ENCODE data around the gene INAFM2. TPM values are rescaled to one million over a fixed set of nuclear protein-coding genes. Genes with fewer than 3 reads are reported as not detected.

INAFM2 gene
- total and polyA plus RNA-seq, 4 experiments from 2014 or later = 0.08 to 7.5 (median 5.0) TPM

- Mint-ChIP-seq H3K4me1 (peaks cover 3 to 15% (median 7%) of the 10 kb centered on the region in 4 donors), H3K27me3 (peaks cover 0 to 4% of the 10 kb centered on the region in 2 donors), H3K9me3 (peaks cover 0 to 2% (median 0%) of the 10 kb centered on the region in 8 donors), H3K36me3 (no peaks in the 10 kb centered on the region), H3K4me3 (peak overlapping the region; percentile 27 to 87 (median 64)), H3K27ac (no peak overlapping the region)
- no peaks in the 10 kb centered on the region for H3K27me3 ChIP-seq (ENCODE audit: insufficient read depth, low read length)
- no peak overlapping the region for H3K4me3 ChIP-seq (ENCODE audit: low read length in 2 of 2)
- H3K4me1 ChIP-seq (ENCODE audit: insufficient read depth, low read length) = peaks cover 13% of the 10 kb centered on the region
- DNase-seq = no peak
- H3K27ac ChIP-seq (ENCODE audit: low read depth, low read length) = no peak overlapping the region
- CTCF ChIA-PET (ENCODE audit: partially characterized antibody) = interaction anchor here (1.0 to 3.9 kb wide), 7 partner anchors 11 to 64 kb away, joined by 3 to 16 read pairs (median 6); partner anchors contain the start of genes CCDC9B and PLCB2
- H3K9me3 ChIP-seq (ENCODE audit: control insufficient read depth in 1 of 2, low read length in 2 of 2) = no peaks in the 10 kb centered on the region
- intact Hi-C loops (cut with micrococcal nuclease) = no loop called here
- no peaks in the 10 kb centered on the region for H3K36me3 ChIP-seq (ENCODE audit: insufficient read depth, low read length)
- POLR2A ChIA-PET (ENCODE audit: partially characterized antibody) = interaction anchor here (0.9 to 1.5 kb wide), 7 partner anchors 9 to 83 kb away, joined by 3 to 5 read pairs (median 4); partner anchors contain the start of genes BAHD1, INAFM2 and IVD
These were observed 33.8 kb downstream of the INAFM2 start for GRCh38 chr15:40357246-40357645.

- Mint-ChIP-seq H3K27ac (peak within 1 kb of the TSS in 2 of 7 donors; percentile 68 to 82), H3K9me3 (peaks cover 0 to 2% (median 0%) of the 10 kb centered on the region in 8 donors), H3K27me3 (peaks cover 0 to 4% of the 10 kb centered on the region in 2 donors), H3K4me3 (peak within 1 kb of the TSS; percentile 80 to 87 (median 83)), H3K36me3 (peaks cover 0 to 4% of the 10 kb centered on the region in 2 donors), H3K4me1 (peaks cover 5 to 21% (median 7%) of the 10 kb centered on the region in 4 donors)
- peak; percentile 85 to 96 (median 90) for DNase-seq
- Histone ChIP-seq H3K27me3 (ENCODE audit: insufficient read depth, low read length) (no peaks in the 10 kb centered on the region), H3K27ac (ENCODE audit: low read depth, low read length) (no peak within 1 kb of the TSS), H3K9me3 (ENCODE audit: control insufficient read depth in 1 of 2, low read length in 2 of 2) (no peaks in the 10 kb centered on the region), H3K4me3 (ENCODE audit: low read length in 2 of 2) (peak within 1 kb of the TSS; percentile 29 to 58), H3K36me3 (ENCODE audit: insufficient read depth, low read length) (no peaks in the 10 kb centered on the region), H3K4me1 (ENCODE audit: insufficient read depth, low read length) (peaks cover 13% of the 10 kb centered on the region)
- ChIA-PET CTCF (ENCODE audit: partially characterized antibody) (interaction anchor here (1.0 to 3.9 kb wide), 5 partner anchors 10 to 64 kb away, joined by 3 to 16 read pairs (median 6); partner anchors contain the start of gene CCDC9B), POLR2A (ENCODE audit: partially characterized antibody) (interaction anchor here (0.9 to 1.5 kb wide), 7 partner anchors 9 to 83 kb away, joined by 3 to 5 read pairs (median 4); partner anchors contain the start of genes BAHD1, INAFM2 and IVD)
- intact Hi-C loops (cut with micrococcal nuclease) = loop anchor here (1.0 kb wide), 2 partner anchors 10 to 24 kb away; partner anchors contain the start of gene KNSTRN
These were observed 34.4 kb downstream of the INAFM2 start, which contains the start of gene DISP2 for GRCh38 chr15:40357723-40358470. Gene DISP2, plus strand, starts transcription at chr15:40358219. Its CDS starts 103 bp downstream, at chr15:40358322.

DNA sequence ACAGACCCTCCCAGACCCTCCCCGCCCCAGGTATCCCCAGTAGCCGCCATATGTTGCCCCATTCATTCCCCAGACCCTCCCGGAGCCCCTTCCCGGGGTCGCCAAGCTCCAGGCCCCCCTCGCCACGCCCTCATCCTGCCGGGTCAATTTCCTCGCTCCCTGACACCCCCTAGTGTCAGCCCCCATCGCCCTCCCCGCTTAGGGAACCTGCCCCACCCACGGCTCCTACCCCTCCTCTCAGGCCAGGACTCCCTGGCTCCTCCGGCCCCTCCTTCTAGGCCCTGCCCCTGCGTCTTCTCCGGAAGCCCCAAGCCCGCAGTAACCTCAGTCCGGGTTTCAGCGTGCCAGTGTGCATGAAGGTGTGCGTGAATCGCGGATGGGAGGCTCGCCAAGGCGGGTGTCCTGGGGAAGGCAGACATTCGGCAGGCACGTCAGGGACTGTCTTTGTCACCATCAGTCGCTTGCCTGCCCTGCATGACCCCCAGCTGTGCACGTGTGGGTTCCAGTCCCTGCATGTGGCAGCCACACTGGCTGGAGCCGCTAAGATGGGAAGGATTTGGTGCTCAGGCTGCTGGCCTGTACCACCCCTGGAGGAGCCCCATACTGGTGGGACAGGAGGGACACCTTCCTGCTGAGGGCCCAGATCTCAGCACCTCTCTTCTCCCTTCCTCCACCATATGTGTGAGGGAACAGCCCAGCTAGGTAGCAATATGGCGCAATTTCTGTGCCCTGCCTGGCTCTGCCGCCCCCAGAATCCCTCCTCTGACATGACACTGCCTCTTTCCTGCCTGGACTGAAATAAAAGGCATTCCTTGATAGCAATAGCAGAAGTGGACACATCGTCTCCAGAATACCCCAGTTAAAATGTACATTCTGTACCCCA is 35.2 kb downstream of the INAFM2 start:
- H3K4me3 ChIP-seq (ENCODE audit: low read length in 2 of 2) = peak overlapping the region; percentile 29 to 54
- H3K27ac ChIP-seq (ENCODE audit: low read depth, low read length) = no peak overlapping the region
- CTCF ChIA-PET (ENCODE audit: partially characterized antibody) = interaction anchor here (1.0 to 3.7 kb wide), 2 partner anchors 9 to 14 kb away, joined by 3 to 16 read pairs; no protein-coding TSS in a partner anchor
- Mint-ChIP-seq H3K36me3 (peaks cover 0 to 4% of the 10 kb centered on the region in 2 donors), H3K4me1 (peaks cover 5 to 21% (median 7%) of the 10 kb centered on the region in 4 donors), H3K9me3 (no peaks in the 10 kb centered on the region), H3K4me3 (peak overlapping the region; percentile 61 to 83 (median 74)), H3K27ac (peak overlapping the region in 2 of 7 donors; percentile 68 to 82), H3K27me3 (peaks cover 0 to 4% of the 10 kb centered on the region in 2 donors)
- intact Hi-C loops (cut with micrococcal nuclease) = loop anchor here (1.0 kb wide), 2 partner anchors 10 to 24 kb away; partner anchors contain the start of gene KNSTRN
- H3K4me1 ChIP-seq (ENCODE audit: insufficient read depth, low read length) = peaks cover 13% of the 10 kb centered on the region
- POLR2A ChIA-PET (ENCODE audit: partially characterized antibody) = interaction anchor here (1.0 to 1.5 kb wide), 2 partner anchors 35 to 40 kb away, joined by 3 read pairs; partner anchors contain the start of gene INAFM2
- peak in 1 of 5 donors; percentile 17 for DNase-seq
- no peaks in the 10 kb centered on the region for H3K9me3 ChIP-seq (ENCODE audit: control insufficient read depth in 1 of 2, low read length in 2 of 2)
- H3K36me3 ChIP-seq (ENCODE audit: insufficient read depth, low read length) = no peaks in the 10 kb centered on the region
- no peaks in the 10 kb centered on the region for H3K27me3 ChIP-seq (ENCODE audit: insufficient read depth, low read length)

DNA sequence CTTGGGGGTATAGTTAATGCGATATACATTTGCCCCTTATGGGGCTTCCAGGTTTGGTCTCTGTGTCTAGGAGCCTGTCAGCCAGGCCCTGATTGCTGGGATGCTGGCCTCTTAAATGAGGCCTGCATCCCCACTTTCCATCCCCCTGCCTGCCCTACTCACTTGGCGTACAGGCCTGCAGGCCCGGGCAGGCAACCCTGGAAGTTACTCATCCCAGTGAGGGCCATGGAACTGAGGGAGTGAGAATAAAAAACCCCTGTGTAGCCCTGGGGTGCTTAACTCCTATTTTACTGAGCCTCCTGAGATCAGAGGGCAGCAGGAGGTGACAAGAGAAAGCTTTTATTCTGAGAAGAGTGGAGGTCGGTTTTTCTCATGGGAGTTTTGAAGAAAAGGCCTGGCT is 36.5 kb downstream of the INAFM2 start:
- intact Hi-C loops (cut with micrococcal nuclease) = no loop called here
- no peak for DNase-seq
- Mint-ChIP-seq H3K27me3 (peaks cover 0 to 4% of the 10 kb centered on the region in 2 donors), H3K4me3 (no peak overlapping the region), H3K27ac (no peak overlapping the region), H3K4me1 (peaks cover 5 to 21% (median 7%) of the 10 kb centered on the region in 4 donors), H3K9me3 (no peaks in the 10 kb centered on the region), H3K36me3 (peaks cover 0 to 4% of the 10 kb centered on the region in 2 donors)
- Histone ChIP-seq H3K4me3 (ENCODE audit: low read length in 2 of 2) (no peak overlapping the region), H3K27ac (ENCODE audit: low read depth, low read length) (no peak overlapping the region), H3K36me3 (ENCODE audit: insufficient read depth, low read length) (no peaks in the 10 kb centered on the region), H3K27me3 (ENCODE audit: insufficient read depth, low read length) (no peaks in the 10 kb centered on the region), H3K9me3 (ENCODE audit: control insufficient read depth in 1 of 2, low read length in 2 of 2) (no peaks in the 10 kb centered on the region), H3K4me1 (ENCODE audit: insufficient read depth, low read length) (peaks cover 13% of the 10 kb centered on the region)
- ChIA-PET CTCF (ENCODE audit: partially characterized antibody) (interaction anchor here (1.6 kb wide), 2 partner anchors 15 to 20 kb away, joined by 3 to 4 read pairs; no protein-coding TSS in a partner anchor), POLR2A (ENCODE audit: partially characterized antibody) (no interaction called here)

GRCh38 chr15:40361640-40362039 is 38.1 kb downstream of the INAFM2 start:
- H3K9me3 ChIP-seq (ENCODE audit: control insufficient read depth in 1 of 2, low read length in 2 of 2) = no peaks in the 10 kb centered on the region
- POLR2A ChIA-PET (ENCODE audit: partially characterized antibody) = no interaction called here
- peaks cover 0 to 2% of the 10 kb centered on the region in 2 donors for H3K27me3 Mint-ChIP-seq
- H3K36me3 Mint-ChIP-seq = peaks cover 0 to 4% of the 10 kb centered on the region in 2 donors
- H3K36me3 ChIP-seq (ENCODE audit: insufficient read depth, low read length) = no peaks in the 10 kb centered on the region
- no peak for DNase-seq
- H3K4me1 ChIP-seq (ENCODE audit: insufficient read depth, low read length) = peaks cover 22% of the 10 kb centered on the region
- H3K27ac Mint-ChIP-seq = no peak overlapping the region
- H3K4me3 ChIP-seq (ENCODE audit: low read length in 2 of 2) = no peak overlapping the region
- H3K27ac ChIP-seq (ENCODE audit: low read depth, low read length) = no peak overlapping the region
- no peaks in the 10 kb centered on the region for H3K9me3 Mint-ChIP-seq
- peaks cover 6 to 36% (median 11%) of the 10 kb centered on the region in 4 donors for H3K4me1 Mint-ChIP-seq
- intact Hi-C loops (cut with micrococcal nuclease) = no loop called here
- H3K27me3 ChIP-seq (ENCODE audit: insufficient read depth, low read length) = no peaks in the 10 kb centered on the region
- H3K4me3 Mint-ChIP-seq = no peak overlapping the region
- CTCF ChIA-PET (ENCODE audit: partially characterized antibody) = interaction anchor here (0.9 to 1.6 kb wide), 2 partner anchors 22 to 50 kb away, joined by 3 read pairs; no protein-coding TSS in a partner anchor

- Mint-ChIP-seq H3K36me3 (peaks cover 0 to 4% of the 10 kb centered on the region in 2 donors), H3K9me3 (no peaks in the 10 kb centered on the region), H3K4me1 (peaks cover 13 to 47% (median 20%) of the 10 kb centered on the region in 4 donors), H3K27ac (no peak overlapping the region), H3K4me3 (peak overlapping the region in 1 of 8 donors; percentile 41), H3K27me3 (no peaks in the 10 kb centered on the region)
- intact Hi-C loops (cut with micrococcal nuclease) = no loop called here
- ChIA-PET POLR2A (ENCODE audit: partially characterized antibody) (interaction anchor here (1.0 kb wide), 1 partner anchor 54 kb away, joined by 3 read pairs; no protein-coding TSS in a partner anchor), CTCF (ENCODE audit: partially characterized antibody) (no interaction called here)
- no peak overlapping the region for H3K4me3 ChIP-seq (ENCODE audit: low read length in 2 of 2)
- H3K27me3 ChIP-seq (ENCODE audit: insufficient read depth, low read length) = no peaks in the 10 kb centered on the region
- H3K4me1 ChIP-seq (ENCODE audit: insufficient read depth, low read length) = peaks cover 30% of the 10 kb centered on the region
- DNase-seq = no peak
- H3K27ac ChIP-seq (ENCODE audit: low read depth, low read length) = no peak overlapping the region
- H3K36me3 ChIP-seq (ENCODE audit: insufficient read depth, low read length) = no peaks in the 10 kb centered on the region
- no peaks in the 10 kb centered on the region for H3K9me3 ChIP-seq (ENCODE audit: control insufficient read depth in 1 of 2, low read length in 2 of 2)
These were observed 40.1 kb downstream of the INAFM2 start for GRCh38 chr15:40363611-40364010.

All from CD4-positive, alpha-beta memory T cell (primary cell).